HG02798 (cell line): ENCODE data around the gene TMEM59L.
"Not testable (repeated sequence)": the region's sequence is repeated elsewhere in the genome, so short reads cannot be mapped to it uniquely, and the experiment has no call there.

Experiments used
- ATAC-seq: cut with Tn5 transposase; IDR thresholded peaks from one replicate; pipeline ENCODE4 v1.9.1; 2021; ENCODE audit warnings: mild to moderate bottlenecking; ENCODE audit not compliant: unreplicated experiment, poor library complexity

The TMEM59L gene

DNA sequence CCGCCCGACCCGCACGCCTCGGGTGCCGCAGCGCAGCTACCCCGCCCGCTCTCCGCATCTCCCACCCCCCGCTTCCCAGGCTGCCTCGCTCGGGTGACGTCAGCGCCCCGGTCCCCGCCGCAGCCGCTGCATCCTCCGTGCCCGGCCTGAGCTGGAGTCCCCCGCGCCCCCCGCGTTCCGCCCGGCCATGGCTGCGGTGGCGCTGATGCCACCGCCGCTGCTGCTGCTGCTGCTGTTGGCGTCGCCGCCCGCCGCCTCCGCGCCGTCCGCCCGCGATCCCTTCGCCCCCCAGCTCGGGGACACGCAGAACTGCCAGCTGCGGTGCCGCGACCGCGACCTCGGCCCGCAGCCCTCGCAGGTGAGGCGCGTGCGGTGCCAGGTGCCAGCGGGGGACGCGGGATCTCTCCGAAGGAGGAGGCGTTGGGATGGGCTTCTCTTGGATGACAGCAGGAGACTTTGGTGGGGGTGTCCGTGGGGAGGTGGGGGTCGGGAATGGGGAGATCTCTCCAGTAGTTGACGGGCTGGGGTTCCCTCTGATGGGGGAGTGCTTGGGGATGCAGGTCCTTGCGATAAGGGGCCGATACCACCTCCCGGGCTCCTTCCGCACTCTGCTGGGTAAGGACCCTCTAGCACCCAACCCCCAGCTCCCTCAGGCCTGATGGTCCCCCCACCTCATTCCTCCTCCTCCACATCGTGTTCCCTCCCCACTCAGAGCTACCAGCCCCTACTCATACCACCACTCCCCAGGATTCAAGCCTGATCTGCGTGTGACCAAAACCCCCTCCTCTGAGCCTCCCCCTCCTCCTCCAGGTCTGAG lies at the start of gene TMEM59L:
TSS of gene TMEM59L (plus strand) at position 99 of the 817 bp plus-strand sequence. CDS start at position 188, 89 bp downstream.
- no peak for ATAC-seq

DNA sequence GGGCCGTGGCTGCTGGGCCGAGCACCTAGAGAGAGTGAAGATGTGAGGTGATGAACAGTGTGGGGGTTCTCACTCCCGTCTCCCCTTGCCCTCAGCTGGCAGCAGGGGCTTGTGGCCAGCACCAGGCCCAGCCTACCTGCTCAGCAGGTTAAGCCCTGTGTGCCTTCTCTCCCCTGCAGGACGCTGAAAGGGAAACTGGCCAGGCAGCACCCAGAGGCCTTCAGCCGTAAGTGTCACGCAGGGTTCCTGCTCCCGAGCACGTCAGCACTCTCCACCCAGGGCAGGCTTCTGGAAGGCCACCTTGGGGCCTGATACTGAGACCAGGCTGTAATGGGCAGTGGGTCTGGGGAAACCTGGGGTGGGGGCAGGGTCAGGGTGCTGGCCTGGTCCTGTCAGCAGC lies 45.7 kb upstream of the TMEM59L start:
- no peak for ATAC-seq

DNA sequence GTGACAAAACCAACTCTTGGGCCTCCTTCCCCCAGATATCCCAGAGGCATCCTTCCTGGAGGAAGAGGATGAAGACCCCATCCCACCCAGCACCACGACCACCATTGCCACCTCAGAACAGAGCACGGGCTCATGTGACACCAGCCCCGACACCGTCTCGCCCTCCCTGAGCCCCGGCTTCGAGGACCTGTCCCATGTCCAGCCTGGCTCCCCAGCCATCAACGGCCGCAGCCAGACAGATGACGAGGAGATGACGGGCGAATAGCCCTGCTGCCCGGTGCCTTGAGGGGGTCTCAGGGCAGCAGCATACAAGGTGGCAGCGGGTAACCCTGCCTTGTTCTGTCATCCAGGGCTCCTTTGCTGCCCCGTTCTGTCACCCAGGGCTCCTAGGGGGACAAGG lies 44.3 kb upstream of the TMEM59L start:
- ATAC-seq = no peak

- ATAC-seq = peak; percentile 96
These were observed 40.9 kb upstream of the TMEM59L start, which contains the start of gene UBA52 for GRCh38 chr19:18571564-18572344. Gene UBA52 (plus strand): TSS chr19:18571857. CDS start chr19:18573301, 1,444 bp downstream.

DNA sequence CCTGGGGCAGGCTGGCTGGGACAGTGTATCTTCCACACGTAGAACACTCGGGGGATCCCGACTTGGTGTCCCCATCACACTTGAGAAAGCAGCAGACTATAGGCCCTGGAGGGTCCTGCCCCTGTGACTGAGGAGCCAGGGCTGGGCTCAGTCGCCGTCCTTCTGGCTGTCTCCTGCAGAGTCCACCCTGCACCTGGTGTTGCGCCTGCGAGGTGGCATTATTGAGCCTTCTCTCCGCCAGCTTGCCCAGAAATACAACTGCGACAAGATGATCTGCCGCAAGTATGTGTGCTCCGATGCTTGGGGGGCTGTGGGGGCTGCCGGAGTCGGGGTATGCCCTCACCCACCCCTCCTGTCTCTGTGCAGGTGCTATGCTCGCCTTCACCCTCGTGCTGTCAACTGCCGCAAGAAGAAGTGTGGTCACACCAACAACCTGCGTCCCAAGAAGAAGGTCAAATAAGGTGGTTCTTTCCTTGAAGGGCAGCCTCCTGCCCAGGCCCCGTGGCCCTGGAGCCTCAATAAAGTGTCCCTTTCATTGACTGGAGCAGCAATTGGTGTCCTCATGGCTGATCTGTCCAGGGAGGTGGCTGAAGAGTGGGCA lies 37.9 kb upstream of the TMEM59L start:
- ATAC-seq = no peak

GRCh38 chr19:18576383-18576782 lies 36.3 kb upstream of the TMEM59L start:
- ATAC-seq = no peak

- ATAC-seq = no peak
These were observed 35.2 kb upstream of the TMEM59L start for GRCh38 chr19:18577365-18577914.

- ATAC-seq = no peak
These were observed 32.4 kb upstream of the TMEM59L start for GRCh38 chr19:18580311-18580710.

DNA sequence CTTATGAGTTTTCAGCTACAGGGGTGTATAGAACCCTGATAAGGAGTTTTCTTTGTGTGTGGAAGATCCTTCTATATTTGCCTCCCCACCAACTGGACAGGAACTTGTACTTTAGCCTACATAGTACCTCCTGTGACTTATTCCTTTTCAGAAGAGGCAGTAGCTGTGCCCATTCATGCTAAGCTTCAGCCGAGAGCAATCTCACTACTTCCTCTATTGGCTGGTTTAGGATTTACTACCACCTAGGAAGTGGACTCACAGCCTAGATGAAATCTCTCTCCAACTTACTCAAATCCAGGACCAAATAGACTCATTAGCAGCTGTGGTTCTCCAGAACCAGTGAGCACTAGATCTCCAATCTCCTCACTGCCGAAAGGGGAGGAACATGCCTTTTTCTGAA lies 26.4 kb upstream of the TMEM59L start:
- no peak for ATAC-seq

DNA sequence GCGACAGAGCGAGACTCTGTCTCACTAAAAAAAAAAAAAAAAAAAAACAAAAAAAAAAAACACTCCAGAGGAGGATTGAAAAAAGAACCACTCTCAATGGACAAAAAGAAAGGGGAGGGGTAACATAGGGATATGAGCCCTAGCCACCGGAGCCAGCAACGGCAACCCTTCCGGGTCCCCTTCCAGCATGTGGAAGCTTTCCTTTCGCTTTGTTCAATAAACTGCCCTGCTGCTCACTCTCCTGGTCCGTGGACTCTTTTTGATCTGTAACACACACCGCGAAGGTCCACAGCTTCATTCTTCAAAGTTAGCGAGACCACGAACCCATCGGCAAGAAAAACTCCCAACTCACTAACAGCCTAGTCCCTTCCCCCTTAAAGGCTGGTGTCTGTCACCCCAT lies 25.1 kb upstream of the TMEM59L start:
- no peak for ATAC-seq

- no peak for ATAC-seq
These were observed 24.6 kb upstream of the TMEM59L start for GRCh38 chr19:18587962-18588610.

- ATAC-seq = peak; percentile 85
These were observed 23.9 kb upstream of the TMEM59L start, which contains the start of gene REX1BD for GRCh38 chr19:18588611-18589379. Gene REX1BD (plus strand): TSS chr19:18588798. CDS start chr19:18588802, 4 bp downstream.

DNA sequence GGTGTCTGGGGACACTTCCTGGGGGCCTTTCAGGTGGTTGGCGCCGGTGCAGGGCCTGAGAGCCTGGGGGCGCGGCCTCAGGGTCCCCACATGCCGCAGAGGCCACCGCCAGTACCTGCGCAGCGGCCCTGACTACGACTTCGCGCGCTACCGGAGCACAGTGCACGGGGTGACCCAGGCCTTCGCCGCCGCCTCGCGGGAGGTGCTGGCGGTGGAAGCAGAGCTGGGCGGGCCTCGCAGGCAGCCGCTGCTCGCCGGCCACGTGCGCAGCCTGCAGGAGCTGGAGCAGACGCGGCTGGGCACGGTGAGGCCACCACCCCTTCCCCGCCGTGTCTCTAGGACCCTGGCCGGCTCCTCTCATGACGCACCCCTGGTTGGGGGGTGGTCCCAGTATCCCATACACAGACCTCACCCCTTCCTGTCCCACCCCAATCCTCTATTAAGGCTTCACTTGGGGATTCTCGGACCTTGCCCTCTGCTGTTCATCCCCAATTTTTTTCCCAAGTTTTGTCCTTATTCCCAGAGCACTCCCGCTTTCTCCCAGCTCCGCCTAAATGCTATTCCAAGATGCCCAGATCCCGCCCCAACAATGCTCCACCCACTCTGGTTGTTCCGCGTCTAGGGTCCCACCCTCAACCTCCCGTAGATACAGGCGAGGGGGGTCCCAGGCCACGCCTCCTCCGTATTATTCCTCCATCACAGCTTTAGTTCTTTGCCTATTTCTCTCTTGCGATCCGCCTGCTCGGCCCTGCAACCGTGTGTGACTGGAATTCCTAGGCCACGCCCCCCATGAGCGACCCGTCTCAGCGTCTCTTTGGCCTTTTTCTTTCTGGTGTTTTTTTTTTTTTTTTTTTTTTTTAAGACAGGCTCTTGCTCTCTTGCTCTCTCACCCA lies 23.0 kb upstream of the TMEM59L start:
- peak; percentile 20 for ATAC-seq

DNA sequence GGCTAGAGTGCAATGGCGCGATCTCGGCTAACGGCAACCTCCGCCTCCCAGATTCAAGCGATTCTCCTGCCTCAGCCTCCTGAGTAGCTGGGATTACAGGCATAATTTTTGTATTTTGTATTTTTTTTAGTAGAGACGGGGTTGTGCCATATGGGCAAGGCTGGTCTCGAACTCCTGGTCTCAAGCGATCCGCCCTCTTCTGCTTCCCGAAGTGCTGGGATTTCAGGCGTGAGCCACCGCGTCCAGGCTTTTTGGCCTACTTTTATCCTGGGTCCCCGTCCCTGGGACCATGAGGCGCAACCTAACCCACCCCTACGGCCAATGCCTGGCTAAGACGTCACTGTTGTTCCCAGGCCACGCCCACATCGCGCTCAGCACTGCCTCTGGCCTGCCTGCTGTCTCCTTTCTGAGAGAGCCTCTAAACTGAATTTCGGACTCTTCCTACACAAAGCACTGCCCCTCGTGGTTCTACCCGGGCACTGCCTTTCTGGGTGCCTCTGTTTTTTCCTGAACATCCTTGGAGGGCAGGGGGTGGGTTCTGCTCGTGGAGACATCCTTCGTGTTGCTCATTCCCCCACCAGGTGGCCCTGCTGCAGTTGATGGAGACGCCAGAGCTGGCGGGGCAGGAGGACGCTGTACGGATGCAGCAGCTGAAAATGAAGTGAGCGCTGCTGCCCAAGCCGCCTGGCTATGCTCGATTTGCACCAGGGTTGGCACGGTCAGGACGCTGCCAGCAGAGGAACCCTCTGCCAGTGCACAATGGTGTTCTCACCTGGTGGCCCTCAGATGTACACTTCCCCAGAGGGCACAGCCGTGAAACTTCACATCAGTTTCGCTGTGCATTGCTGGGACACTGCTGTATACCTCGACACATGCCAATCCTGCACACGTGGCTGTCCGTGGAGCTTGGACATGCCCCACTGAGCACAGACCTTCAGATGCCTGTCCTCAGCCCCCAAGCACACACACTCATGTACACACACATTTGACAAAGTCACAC lies 22.1 kb upstream of the TMEM59L start:
- no peak for ATAC-seq

- ATAC-seq = no peak
These were observed 20.8 kb upstream of the TMEM59L start for GRCh38 chr19:18591735-18592385.

DNA sequence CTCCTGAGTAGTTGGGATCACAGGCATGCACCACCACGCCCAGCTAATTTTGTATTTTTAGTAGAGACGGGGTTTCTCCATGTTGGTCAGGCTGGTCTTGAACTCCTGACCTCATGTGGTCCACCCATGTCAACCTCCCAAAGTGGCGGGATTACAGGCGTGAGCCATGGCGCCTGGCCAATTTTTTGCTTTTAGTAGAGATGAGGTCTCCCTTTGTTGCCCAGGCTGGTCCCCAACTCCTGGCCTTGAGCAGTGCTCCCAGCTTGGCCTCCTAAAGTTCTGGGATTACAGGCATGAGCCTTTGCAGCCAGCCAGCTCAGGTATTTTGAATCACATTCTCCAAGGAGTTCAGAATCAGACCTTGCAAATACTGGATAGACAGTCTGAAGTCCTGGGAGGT lies 19.9 kb upstream of the TMEM59L start:
- not testable (repeated sequence) for ATAC-seq
